Neural progenitor cell (in vitro differentiated cells): ENCODE data around the gene TMEM266. TPM values are rescaled to one million over a fixed set of nuclear protein-coding genes. Genes with fewer than 3 reads are reported as not detected.

Experiments used
- DNase-seq: peaks from one replicate; pipeline ENCODE4 v3.0.0-alpha.2; 2016; ENCODE audit warnings: low spot score
- H2AFZ ChIP-seq: fragments of 200-600 bp; sonication (generic); replicated peaks from 2 replicates; pipeline ENCODE4 v1.6.1; 2016; ENCODE audit warnings: antibody characterized with exemption
- H3F3A ChIP-seq: fragments of 200-600 bp; sonication (generic); 2 replicates; pipeline ENCODE4 v1.6.1; 2016; ENCODE audit warnings: antibody characterized with exemption, low read depth
- H3K27ac ChIP-seq: fragments of 200-600 bp; sonication (generic); 2 replicates; pipeline ENCODE4 v1.5.1; 2016; ENCODE audit warnings: mild to moderate bottlenecking
- H3K27me3 ChIP-seq: fragments of 200-600 bp; sonication (generic); 2 replicates; pipeline ENCODE4 v1.6.1; 2016; ENCODE audit warnings: mild to moderate bottlenecking, moderate library complexity
- H3K36me3 ChIP-seq: fragments of 200-600 bp; sonication (generic); 2 replicates; pipeline ENCODE4 v1.5.1; 2016
- H3K4me1 ChIP-seq: fragments of 200-600 bp; sonication (generic); 2 replicates; pipeline ENCODE4 v1.6.1; 2016; ENCODE audit warnings: mixed run types
- H3K4me2 ChIP-seq: fragments of 200-600 bp; sonication (generic); 2 replicates; pipeline ENCODE4 v1.6.1; 2016
- H3K4me3 ChIP-seq: fragments of 200-600 bp; sonication (generic); 2 replicates; pipeline ENCODE4 v1.5.1; 2016
- H3K79me2 ChIP-seq: fragments of 200-600 bp; sonication (generic); 2 replicates; pipeline ENCODE4 v1.6.1; 2016; ENCODE audit warnings: low read depth
- H3K9ac ChIP-seq: fragments of 200-600 bp; sonication (generic); 2 replicates; pipeline ENCODE4 v1.6.1; 2016
- H3K9me3 ChIP-seq: fragments of 200-600 bp; sonication (generic); 2 replicates; pipeline ENCODE4 v1.5.1; 2016; ENCODE audit warnings: low read depth
- H4K20me1 ChIP-seq: fragments of 200-600 bp; sonication (generic); 2 replicates; pipeline ENCODE4 v1.6.1; 2016; ENCODE audit warnings: low read depth
- H3K27ac Mint-ChIP-seq: 3 replicates; pipeline ENCODE4 v1.8.0; 2021; ENCODE audit warnings: mixed read lengths
- H3K27me3 Mint-ChIP-seq: 2 replicates; pipeline ENCODE4 v1.8.0; 2022; ENCODE audit warnings: low read depth, mild to moderate bottlenecking, inconsistent platforms, moderate library complexity, mixed read lengths; ENCODE audit not compliant: insufficient read depth
- H3K36me3 Mint-ChIP-seq: 3 replicates; pipeline ENCODE4 v1.8.0; 2021; ENCODE audit warnings: mixed read lengths
- H3K4me1 Mint-ChIP-seq: 3 replicates; pipeline ENCODE4 v1.8.0; 2021; ENCODE audit warnings: mixed read lengths
- H3K4me3 Mint-ChIP-seq: 3 replicates; pipeline ENCODE4 v1.8.0; 2021; ENCODE audit warnings: mild to moderate bottlenecking, moderate library complexity, mixed read lengths
- H3K9me3 Mint-ChIP-seq: 3 replicates; pipeline ENCODE4 v1.8.0; 2020; ENCODE audit warnings: mixed read lengths
- EZH2 ChIP-seq: fragments of 200-600 bp; sonication (generic); IDR thresholded peaks from 2 replicates; pipeline ENCODE4 v1.6.1; 2017; ENCODE audit warnings: antibody characterized with exemption, mild to moderate bottlenecking, moderate library complexity
- EZH2phosphoT487 ChIP-seq: fragments of 200-600 bp; sonication (generic); IDR thresholded peaks from 2 replicates; pipeline ENCODE4 v1.6.1; 2017; ENCODE audit warnings: antibody characterized with exemption
- total RNA-seq: library from RNA; depleted of rRNA; stranded (reverse); fragments of >200 nt; gene quantifications from 2 replicates; pipeline ENCODE4 v1.2.3, GENCODE V29; 2015; ENCODE audit warnings: low replicate concordance
- TF ChIP-seq, protein P1 (sequence below): fragments of 200-600 bp; sonication (generic); IDR thresholded peaks from 2 replicates; pipeline ENCODE4 v1.5.1; 2017; ENCODE audit warnings: antibody characterized with exemption, mild to moderate bottlenecking

TMEM266 gene
- total RNA-seq, 1 donor from 2014 or later = 0.43 TPM

DNA sequence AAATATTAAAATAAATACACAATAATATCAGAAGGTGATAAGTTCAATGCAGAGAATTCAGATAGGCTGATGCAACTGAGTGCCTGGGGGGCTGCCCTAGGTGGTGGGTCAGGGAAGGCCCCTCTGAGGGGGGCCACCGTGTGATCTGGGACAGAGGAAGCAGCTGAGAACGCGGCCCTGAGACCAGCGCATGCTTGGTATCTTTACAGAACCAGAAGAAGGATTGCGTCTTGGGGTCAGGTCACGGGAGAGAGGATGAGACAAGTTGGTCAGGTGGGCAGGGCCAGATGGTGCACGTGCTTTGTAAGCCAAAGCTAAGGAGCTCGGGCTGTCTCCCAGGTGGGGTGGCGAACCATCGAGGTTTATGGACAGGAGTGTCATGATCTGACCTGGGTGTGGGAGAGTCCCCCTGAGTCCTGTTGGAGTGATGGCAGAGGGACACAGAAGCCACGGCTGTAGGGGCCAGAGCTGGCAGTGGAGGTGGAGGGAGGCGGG, 130.3 kb downstream of the TMEM266 start:
- H3K4me1 Mint-ChIP-seq = peaks cover 4% of the 10 kb centered on the region
- H3K27ac Mint-ChIP-seq = no peak overlapping the region
- no peak overlapping the region for H3K4me2 ChIP-seq
- H3K36me3 Mint-ChIP-seq = no peaks in the 10 kb centered on the region
- H3K4me1 ChIP-seq = no peaks in the 10 kb centered on the region
- no peak overlapping the region for H3K4me3 Mint-ChIP-seq
- TF ChIP-seq EZH2phosphoT487 (no peak), EZH2 (no peak)
- TF ChIP-seq, protein P1, sequence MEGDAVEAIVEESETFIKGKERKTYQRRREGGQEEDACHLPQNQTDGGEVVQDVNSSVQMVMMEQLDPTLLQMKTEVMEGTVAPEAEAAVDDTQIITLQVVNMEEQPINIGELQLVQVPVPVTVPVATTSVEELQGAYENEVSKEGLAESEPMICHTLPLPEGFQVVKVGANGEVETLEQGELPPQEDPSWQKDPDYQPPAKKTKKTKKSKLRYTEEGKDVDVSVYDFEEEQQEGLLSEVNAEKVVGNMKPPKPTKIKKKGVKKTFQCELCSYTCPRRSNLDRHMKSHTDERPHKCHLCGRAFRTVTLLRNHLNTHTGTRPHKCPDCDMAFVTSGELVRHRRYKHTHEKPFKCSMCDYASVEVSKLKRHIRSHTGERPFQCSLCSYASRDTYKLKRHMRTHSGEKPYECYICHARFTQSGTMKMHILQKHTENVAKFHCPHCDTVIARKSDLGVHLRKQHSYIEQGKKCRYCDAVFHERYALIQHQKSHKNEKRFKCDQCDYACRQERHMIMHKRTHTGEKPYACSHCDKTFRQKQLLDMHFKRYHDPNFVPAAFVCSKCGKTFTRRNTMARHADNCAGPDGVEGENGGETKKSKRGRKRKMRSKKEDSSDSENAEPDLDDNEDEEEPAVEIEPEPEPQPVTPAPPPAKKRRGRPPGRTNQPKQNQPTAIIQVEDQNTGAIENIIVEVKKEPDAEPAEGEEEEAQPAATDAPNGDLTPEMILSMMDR = no peak
- H4K20me1 ChIP-seq = no peaks in the 10 kb centered on the region
- no peak overlapping the region for H3K27ac ChIP-seq
- H3K9me3 Mint-ChIP-seq = no peaks in the 10 kb centered on the region
- H3K9me3 ChIP-seq = no peaks in the 10 kb centered on the region
- peaks cover 7% of the 10 kb centered on the region for H3K27me3 Mint-ChIP-seq
- H3F3A ChIP-seq = no peaks in the 10 kb centered on the region
- DNase-seq = no peak
- peak overlapping the region; percentile 18 for H2AFZ ChIP-seq
- no peaks in the 10 kb centered on the region for H3K36me3 ChIP-seq
- H3K27me3 ChIP-seq = peaks cover 24% of the 10 kb centered on the region
- H3K9ac ChIP-seq = no peak overlapping the region
- H3K79me2 ChIP-seq = no peaks in the 10 kb centered on the region
- no peak overlapping the region for H3K4me3 ChIP-seq

DNA sequence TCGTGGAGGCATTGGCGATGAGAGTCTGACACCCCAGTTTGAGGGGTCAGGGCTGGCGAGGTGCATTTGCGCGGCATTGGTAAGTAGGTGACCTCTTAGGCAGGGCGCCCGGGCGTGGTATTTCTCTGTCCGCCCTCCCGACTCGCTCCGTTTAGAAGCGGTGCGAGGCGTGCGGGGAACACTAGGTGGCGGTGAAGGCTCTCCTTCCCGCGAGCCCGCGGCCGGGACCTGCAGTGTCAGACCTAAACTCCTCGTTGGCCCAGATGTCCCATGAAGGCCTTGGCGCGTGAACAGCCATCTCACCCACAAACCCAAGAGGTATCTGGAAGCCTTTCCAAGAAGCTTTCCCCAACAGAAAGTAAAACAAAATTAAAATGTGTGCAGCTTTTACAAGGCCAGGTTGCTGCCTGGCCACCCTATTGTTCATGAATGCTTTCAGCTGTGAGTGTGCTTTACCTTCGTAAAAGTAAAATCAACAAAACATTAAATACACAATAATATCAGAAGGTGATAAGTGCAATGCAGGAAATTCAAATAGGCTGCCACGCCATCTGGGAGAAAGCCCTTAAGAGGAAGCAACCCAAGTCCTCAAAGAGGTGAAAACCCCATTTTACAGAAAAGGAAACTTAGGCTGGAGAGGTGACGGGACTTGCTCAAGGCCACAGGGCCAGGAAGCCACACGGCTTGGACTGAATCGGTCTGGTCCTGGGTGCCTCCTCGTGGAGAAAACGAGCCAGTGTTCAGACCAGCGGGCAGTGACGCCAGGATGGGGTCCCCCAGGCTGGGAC, 131.2 kb downstream of the TMEM266 start:
- peak; percentile 92 for DNase-seq
- H3K9ac ChIP-seq = no peak overlapping the region
- peaks cover 24% of the 10 kb centered on the region for H3K27me3 ChIP-seq
- no peak for TF ChIP-seq EZH2phosphoT487
- TF ChIP-seq, protein P1 = peak; percentile 87
- no peaks in the 10 kb centered on the region for H4K20me1 ChIP-seq
- no peaks in the 10 kb centered on the region for H3K36me3 ChIP-seq
- H2AFZ ChIP-seq = peak overlapping the region; percentile 18
- H3K4me1 ChIP-seq = no peaks in the 10 kb centered on the region
- no peaks in the 10 kb centered on the region for H3K79me2 ChIP-seq
- Mint-ChIP-seq H3K27me3 (peaks cover 7% of the 10 kb centered on the region), H3K4me3 (no peak overlapping the region), H3K9me3 (no peaks in the 10 kb centered on the region), H3K27ac (no peak overlapping the region), H3K4me1 (peaks cover 12% of the 10 kb centered on the region), H3K36me3 (no peaks in the 10 kb centered on the region)
- no peaks in the 10 kb centered on the region for H3K9me3 ChIP-seq
- H3K4me3 ChIP-seq = no peak overlapping the region
- H3F3A ChIP-seq = no peaks in the 10 kb centered on the region
- no peak overlapping the region for H3K27ac ChIP-seq
- peak overlapping the region; percentile 53 for H3K4me2 ChIP-seq

DNA sequence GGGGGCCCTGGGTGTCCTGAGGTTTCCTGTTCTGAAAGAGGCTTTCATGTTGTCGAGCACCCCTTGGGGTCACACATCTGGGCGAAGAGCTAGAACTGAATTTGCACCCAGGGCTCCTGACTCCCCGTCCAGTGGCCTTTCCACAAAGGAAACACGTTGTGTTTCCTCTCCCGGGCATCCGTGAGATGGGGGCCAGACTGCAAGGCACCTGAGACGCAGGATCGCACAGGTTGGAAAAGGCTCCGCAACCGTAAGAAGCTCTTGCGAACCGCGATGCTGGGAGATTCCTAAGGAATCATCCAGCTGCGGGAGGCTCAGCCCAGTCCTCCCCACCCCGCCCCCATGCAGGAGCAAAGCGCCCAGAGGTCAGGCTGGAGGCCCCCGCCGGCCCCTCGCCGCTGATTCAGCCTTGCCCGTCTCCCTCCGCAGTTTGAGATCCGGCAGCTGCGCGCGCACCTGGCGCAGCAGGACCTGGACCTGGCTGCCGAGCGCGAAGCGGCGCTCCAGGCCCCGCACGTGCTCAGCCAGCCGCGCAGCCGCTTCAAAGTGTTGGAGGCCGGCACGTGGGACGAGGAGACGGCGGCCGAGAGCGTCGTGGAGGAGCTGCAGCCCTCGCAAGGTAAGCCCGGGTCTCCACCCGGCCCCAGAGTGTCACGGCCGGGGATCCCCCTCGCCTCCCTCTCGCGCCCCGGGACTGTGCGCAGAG, 131.9 kb downstream of the TMEM266 start:
- no peak for DNase-seq
- H3F3A ChIP-seq = no peaks in the 10 kb centered on the region
- no peaks in the 10 kb centered on the region for H4K20me1 ChIP-seq

More for the DNA sequence above, 131.9 kb downstream of the TMEM266 start:
- Histone ChIP-seq H3K4me1 (no peaks in the 10 kb centered on the region), H3K4me3 (no peak overlapping the region), H3K4me2 (no peak overlapping the region), H3K27me3 (peaks cover 24% of the 10 kb centered on the region), H3K9ac (no peak overlapping the region), H3K36me3 (no peaks in the 10 kb centered on the region), H3K9me3 (no peaks in the 10 kb centered on the region), H2AFZ (no peak overlapping the region), H3K79me2 (no peaks in the 10 kb centered on the region), H3K27ac (no peak overlapping the region)
- peaks cover 19% of the 10 kb centered on the region for H3K4me1 Mint-ChIP-seq
- no peak overlapping the region for H3K4me3 Mint-ChIP-seq
- H3K27me3 Mint-ChIP-seq = peaks cover 7% of the 10 kb centered on the region
- TF ChIP-seq EZH2 (no peak), EZH2phosphoT487 (no peak)
- TF ChIP-seq, protein P1 = no peak
- H3K36me3 Mint-ChIP-seq = no peaks in the 10 kb centered on the region
- no peaks in the 10 kb centered on the region for H3K9me3 Mint-ChIP-seq
- no peak overlapping the region for H3K27ac Mint-ChIP-seq
